Activated naive CD4-positive, alpha-beta T cell treated with anti-CD3 and anti-CD28 coated beads for 36 hours (primary cell): Measurements from ENCODE around the gene HAS3. TPM values are rescaled to one million over a fixed set of nuclear protein-coding genes. Genes with fewer than 3 reads are reported as not detected.

Source experiments
- CTCF ChIA-PET: fragments of 350-600 bp; sonication (Branson Sonifier 250); formaldehyde crosslinking; loops from one replicate; lab custom pipeline; 2021; ENCODE audit warnings: antibody characterized with exemption; lab: Charles Lee
- DNase-seq: peaks from one replicate; pipeline ENCODE4 v3.0.0-alpha.2; 2020
- H3K27ac Mint-ChIP-seq: one replicate; pipeline ENCODE4 v1.8.0; 2021; ENCODE audit warnings: mild to moderate bottlenecking, mixed read lengths
- H3K27me3 Mint-ChIP-seq: one replicate; pipeline ENCODE4 v1.8.0; 2021; ENCODE audit warnings: low read depth, mixed read lengths
- H3K36me3 Mint-ChIP-seq: one replicate; pipeline ENCODE4 v1.8.0; 2021; ENCODE audit warnings: low read depth, mixed read lengths
- H3K4me1 Mint-ChIP-seq: one replicate; pipeline ENCODE4 v1.8.0; 2021; ENCODE audit warnings: low read depth, mixed read lengths
- H3K4me3 Mint-ChIP-seq: one replicate; pipeline ENCODE4 v1.8.0; 2021; ENCODE audit warnings: mild to moderate bottlenecking, moderate library complexity, mixed read lengths
- H3K9me3 Mint-ChIP-seq: one replicate; pipeline ENCODE4 v1.8.0; 2021; ENCODE audit warnings: mixed read lengths
- intact Hi-C: fragments of 100-400 bp; cut with micrococcal nuclease; formaldehyde crosslinking; loops from one replicate; pipeline ENCODE4 v1.15.1; 2023
- total RNA-seq, 2 experiments: library from RNA; stranded (reverse); gene quantifications; one replicate each; pipeline ENCODE4 v1.2.3, GENCODE V29; 2021

Gene HAS3
- total RNA-seq, 2 experiments from 2014 or later: 0.20 to 0.31 TPM

DNA sequence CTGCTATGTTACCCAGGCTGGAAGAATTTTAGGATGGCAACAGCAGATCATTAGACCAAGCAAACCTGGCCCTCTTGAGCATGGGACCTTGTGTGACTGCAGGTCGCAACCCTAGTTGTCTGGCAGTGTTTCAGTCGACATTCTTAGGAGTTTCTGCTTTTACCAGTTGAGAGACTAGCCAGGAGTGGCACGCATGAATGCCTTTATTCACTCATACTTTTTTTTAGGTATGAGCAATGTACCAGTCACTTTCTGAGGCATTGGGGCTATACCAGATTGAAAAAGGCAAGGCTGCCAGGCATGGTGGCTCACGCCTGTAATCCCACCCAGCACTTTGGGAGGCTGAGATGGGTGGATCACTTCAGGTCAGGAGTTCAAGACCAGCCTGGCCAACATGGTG, 28.2 kb upstream of the HAS3 start:
- no peaks in the 10 kb centered on the region for H3K9me3 Mint-ChIP-seq
- H3K27ac Mint-ChIP-seq: no peak overlapping the region
- CTCF ChIA-PET: interaction anchor here (1.0 kb wide), 1 partner anchor 397 kb away, joined by 3 read pairs; no protein-coding TSS in a partner anchor
- no peaks in the 10 kb centered on the region for H3K27me3 Mint-ChIP-seq
- no peak overlapping the region for H3K4me3 Mint-ChIP-seq
- intact Hi-C loops: no loop called here
- no peaks in the 10 kb centered on the region for H3K4me1 Mint-ChIP-seq
- DNase-seq: no peak
- no peaks in the 10 kb centered on the region for H3K36me3 Mint-ChIP-seq

DNA sequence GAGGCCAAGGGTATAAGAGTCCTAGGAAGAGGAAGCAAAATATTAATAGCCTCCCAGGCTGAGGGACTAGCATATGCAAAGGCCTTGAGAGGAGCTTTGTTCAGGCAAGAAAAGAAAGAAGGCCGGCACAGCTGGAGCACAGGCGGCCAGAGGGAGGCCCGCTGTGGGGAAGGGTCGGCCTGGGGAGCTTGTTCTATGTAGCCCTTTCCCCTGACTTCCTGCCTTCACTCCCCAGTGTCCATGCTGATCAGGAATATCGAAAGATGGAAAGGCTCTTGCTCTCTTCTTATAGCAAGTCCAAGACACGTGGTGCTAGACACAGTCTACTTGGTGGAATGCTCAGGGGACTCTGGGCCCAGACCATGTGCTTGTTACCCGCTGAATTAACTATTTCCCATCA, 27.4 kb upstream of the HAS3 start:
- intact Hi-C loops: no loop called here
- CTCF ChIA-PET: interaction anchor here (0.9 to 1.0 kb wide), 2 partner anchors 376 to 398 kb away, joined by 3 read pairs; no protein-coding TSS in a partner anchor
- Mint-ChIP-seq H3K27ac (no peak overlapping the region), H3K36me3 (no peaks in the 10 kb centered on the region), H3K4me3 (no peak overlapping the region), H3K4me1 (no peaks in the 10 kb centered on the region), H3K27me3 (no peaks in the 10 kb centered on the region), H3K9me3 (no peaks in the 10 kb centered on the region)
- no peak for DNase-seq

DNA sequence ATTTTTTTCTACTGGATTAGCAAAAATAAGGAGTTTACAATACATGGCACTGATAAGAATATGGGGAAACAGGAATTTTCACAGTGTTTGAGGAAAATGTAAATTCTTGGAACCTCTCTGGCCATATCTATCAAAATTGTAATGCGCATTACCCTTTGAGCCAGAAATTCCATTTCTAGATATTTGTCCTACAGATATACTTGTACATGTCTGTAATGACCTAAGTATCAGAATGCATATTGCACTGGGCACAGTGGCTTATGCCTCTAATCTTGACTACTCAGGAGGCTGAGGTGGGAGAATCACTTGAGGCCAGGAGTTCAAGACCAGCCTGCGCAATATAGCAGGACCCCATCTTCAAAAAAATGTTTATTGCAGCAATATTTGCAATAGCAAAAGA, 25.8 kb upstream of the HAS3 start:
- DNase-seq: no peak
- no peaks in the 10 kb centered on the region for H3K4me1 Mint-ChIP-seq

DNA sequence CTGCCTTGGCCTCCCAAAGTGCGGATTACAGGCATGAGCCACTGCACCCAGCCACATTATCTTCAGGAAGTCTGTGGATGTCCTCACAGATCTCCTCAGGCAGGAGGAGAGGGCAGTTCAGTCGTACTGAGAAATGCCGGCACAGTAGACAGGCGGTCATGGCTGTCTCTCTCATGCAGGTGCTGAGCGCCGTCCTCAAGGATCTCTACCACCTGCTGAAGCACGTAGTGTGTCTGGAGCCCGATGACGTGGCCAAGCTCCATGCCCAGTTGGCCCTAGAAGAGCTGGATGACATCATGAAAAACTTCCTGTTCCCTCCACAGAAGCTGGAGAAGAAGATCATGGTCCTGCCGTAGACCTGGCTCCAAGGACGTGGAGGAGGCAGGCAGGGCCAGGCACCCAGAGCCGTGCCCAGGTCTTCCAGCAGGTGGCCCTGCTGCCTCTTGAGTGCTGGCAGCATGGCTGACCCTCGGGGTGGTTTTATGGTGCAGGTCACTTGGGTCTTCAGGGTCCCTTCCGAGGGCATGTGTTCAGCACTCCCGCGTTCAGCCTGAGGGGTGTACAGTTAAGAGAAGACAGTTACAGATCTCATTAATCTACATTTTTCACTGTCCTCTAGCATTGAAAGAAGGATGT, 22.0 kb upstream of the HAS3 start:
- intact Hi-C loops: no loop called here
- Mint-ChIP-seq H3K4me1 (no peaks in the 10 kb centered on the region), H3K27ac (no peak overlapping the region), H3K36me3 (peaks cover 2% of the 10 kb centered on the region), H3K4me3 (no peak overlapping the region), H3K27me3 (no peaks in the 10 kb centered on the region), H3K9me3 (no peaks in the 10 kb centered on the region)
- CTCF ChIA-PET: no interaction called here
- no peak for DNase-seq

More for the DNA sequence above, 25.8 kb upstream of the HAS3 start:
- H3K27me3 Mint-ChIP-seq: no peaks in the 10 kb centered on the region
- no peaks in the 10 kb centered on the region for H3K36me3 Mint-ChIP-seq
- intact Hi-C loops: no loop called here
- H3K27ac Mint-ChIP-seq: no peak overlapping the region
- H3K4me3 Mint-ChIP-seq: no peak overlapping the region
- no peaks in the 10 kb centered on the region for H3K9me3 Mint-ChIP-seq
- CTCF ChIA-PET: no interaction called here

DNA sequence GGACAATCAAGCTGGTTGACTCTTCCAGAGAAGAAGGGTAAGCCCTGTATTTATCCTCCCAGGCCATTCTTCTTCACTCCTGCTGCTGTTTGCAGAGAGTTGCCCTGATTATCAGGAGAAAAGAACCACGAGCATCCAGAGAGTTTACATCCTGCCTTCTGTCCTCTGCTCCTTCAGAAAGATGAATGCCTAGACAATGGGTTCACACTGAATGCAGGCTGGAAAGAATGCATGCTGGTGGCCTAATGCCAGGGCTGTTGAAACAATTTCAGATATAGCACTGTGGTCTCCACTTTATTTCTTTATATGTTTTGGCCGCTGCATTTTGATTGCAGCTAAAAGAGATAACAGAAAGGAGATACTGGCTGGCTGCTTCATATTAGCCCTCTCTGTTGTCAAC, 21.2 kb upstream of the HAS3 start:
- Mint-ChIP-seq H3K4me3 (no peak overlapping the region), H3K27me3 (no peaks in the 10 kb centered on the region), H3K4me1 (peaks cover 4% of the 10 kb centered on the region), H3K36me3 (peaks cover 2% of the 10 kb centered on the region), H3K9me3 (no peaks in the 10 kb centered on the region), H3K27ac (no peak overlapping the region)
- CTCF ChIA-PET: interaction anchor here (1.3 kb wide), 1 partner anchor 40 kb away, joined by 7 read pairs; no protein-coding TSS in a partner anchor
- DNase-seq: no peak
- intact Hi-C loops: no loop called here

DNA sequence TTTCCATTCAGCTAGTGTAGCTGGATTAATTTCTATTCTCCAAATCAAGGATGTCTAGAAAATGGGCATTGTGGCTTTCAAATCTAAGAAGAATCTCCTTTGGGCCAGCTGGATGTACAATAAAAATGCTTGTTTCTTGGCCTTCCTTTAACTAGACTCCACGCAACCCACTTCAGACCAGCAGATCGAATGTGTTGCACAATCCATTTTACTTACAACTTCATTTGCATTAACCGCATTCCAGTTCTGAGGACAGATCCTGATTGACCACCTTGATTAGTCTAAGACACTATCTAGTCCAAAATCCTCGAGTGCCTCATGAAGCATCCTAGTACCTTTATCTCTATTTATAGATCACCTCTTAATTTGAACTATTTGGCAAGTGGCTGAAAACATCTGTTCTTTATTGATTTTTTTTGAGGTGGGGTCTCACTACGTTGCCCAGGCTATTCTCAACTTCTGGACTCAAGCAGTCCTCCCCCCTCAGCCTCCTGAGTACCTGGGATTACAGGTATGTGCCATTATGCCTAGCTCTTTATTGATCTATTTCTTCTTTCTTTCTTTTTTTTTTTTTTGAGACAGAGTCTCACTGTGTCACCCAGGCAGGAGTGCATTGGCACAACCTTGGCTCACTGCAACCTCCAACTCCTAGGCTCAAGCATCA, 20.3 kb upstream of the HAS3 start:
- no peaks in the 10 kb centered on the region for H3K9me3 Mint-ChIP-seq
- DNase-seq: no peak
- H3K4me1 Mint-ChIP-seq: peaks cover 7% of the 10 kb centered on the region
- no peak overlapping the region for H3K4me3 Mint-ChIP-seq
- no peak overlapping the region for H3K27ac Mint-ChIP-seq
- H3K36me3 Mint-ChIP-seq: peaks cover 2% of the 10 kb centered on the region
- no peaks in the 10 kb centered on the region for H3K27me3 Mint-ChIP-seq
- CTCF ChIA-PET: interaction anchor here (0.5 to 1.3 kb wide), 2 partner anchors 31 to 39 kb away, joined by 3 to 7 read pairs; no protein-coding TSS in a partner anchor
- intact Hi-C loops: no loop called here

DNA sequence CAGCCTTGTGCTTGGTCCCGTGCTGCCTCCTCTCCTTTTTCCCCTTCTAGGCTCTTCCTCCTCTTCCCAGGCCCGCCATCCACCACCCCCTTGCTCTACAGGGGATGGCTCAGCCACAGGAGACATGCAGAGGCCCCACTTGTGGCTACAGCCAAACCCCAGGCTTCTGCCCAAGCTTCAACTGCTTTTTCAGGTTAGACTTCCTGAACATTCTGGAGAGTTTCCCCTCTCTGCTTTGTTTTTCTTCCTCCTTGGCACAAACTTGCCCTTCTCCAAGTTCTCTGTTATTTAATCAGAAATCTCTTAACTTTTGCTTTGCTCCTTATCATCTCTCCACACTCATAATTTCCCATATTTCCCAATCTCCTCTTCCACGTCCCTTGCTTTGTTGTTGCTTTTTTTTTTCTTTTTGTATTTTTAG, 18.3 kb upstream of the HAS3 start:
- no peak overlapping the region for H3K27ac Mint-ChIP-seq
- no peaks in the 10 kb centered on the region for H3K9me3 Mint-ChIP-seq
- DNase-seq: no peak
- intact Hi-C loops: no loop called here
- no peak overlapping the region for H3K4me3 Mint-ChIP-seq
- H3K36me3 Mint-ChIP-seq: peaks cover 2% of the 10 kb centered on the region
- CTCF ChIA-PET: no interaction called here
- no peaks in the 10 kb centered on the region for H3K27me3 Mint-ChIP-seq
- H3K4me1 Mint-ChIP-seq: peaks cover 7% of the 10 kb centered on the region

DNA sequence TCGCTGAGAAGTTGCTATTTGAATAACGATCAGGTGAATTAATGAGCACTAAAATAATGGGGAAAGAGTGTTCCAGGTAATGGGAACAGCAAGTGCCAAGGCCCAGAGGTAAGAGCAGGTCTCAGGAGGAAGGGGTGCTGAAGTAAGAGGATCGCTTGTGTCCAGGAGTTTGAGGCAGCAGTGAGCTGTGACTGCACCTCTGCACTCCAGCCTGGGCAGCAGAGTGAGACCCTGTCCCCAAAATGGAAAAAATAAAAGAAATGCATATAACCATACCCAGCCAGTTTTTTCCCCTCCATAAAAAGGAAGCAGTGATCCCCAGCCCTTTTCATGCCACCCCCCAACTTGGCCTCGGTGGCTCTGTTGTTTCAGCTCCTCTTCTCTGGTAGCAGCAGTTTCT, 16.8 kb upstream of the HAS3 start:
- DNase-seq: no peak
- H3K27ac Mint-ChIP-seq: peak overlapping the region; percentile 10
- H3K4me1 Mint-ChIP-seq: peaks cover 7% of the 10 kb centered on the region
- CTCF ChIA-PET: interaction anchor here (0.7 kb wide), 1 partner anchor 13 kb away, joined by 3 read pairs; no protein-coding TSS in a partner anchor
- no peak overlapping the region for H3K4me3 Mint-ChIP-seq
- H3K9me3 Mint-ChIP-seq: no peaks in the 10 kb centered on the region
- intact Hi-C loops: no loop called here
- no peaks in the 10 kb centered on the region for H3K27me3 Mint-ChIP-seq
- H3K36me3 Mint-ChIP-seq: peaks cover 2% of the 10 kb centered on the region

DNA sequence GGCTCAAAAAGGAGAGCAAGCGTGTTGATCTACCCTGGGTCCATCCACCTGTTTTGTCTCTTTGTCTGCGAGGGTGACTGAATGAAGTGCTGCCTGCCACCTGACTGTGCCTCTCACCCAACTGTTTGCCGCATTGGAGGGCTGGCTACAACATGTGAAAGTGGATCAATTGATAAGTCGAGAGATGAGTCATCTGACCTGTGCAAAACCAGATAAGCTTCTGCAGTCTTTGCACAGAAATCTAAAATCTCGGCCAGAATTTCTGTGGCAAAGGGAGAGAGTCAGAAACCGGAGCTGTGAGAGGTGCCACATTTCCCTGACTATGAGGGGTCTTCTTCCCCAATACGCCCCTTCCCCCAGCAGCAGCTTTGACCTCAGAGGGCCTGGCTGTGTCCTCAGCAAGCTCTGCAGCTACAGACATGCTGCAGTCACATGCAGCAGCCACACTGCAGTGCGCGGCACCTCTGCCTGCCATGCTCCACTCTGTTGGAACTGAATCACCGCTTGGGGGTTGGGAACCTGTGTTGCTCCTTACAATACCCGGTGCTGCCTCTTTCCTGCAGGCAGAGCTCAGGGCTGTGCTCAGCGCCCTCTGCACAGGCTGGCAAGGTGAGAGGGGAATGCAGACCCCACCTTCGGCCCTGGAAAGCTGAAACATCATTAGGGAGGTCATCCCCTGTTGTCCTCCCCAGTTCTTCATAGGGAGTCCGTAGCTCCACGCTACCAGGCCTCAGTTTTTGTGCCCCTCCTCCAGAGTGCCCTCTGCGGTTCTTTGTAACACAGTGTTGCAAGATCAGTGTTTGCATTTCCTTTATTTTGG, 16.2 kb upstream of the HAS3 start:
- no peak for DNase-seq
- Mint-ChIP-seq H3K27ac (peak overlapping the region; percentile 10), H3K4me1 (peaks cover 7% of the 10 kb centered on the region), H3K4me3 (no peak overlapping the region), H3K27me3 (no peaks in the 10 kb centered on the region), H3K9me3 (no peaks in the 10 kb centered on the region), H3K36me3 (peaks cover 2% of the 10 kb centered on the region)
- intact Hi-C loops: no loop called here
- CTCF ChIA-PET: interaction anchor here (0.7 kb wide), 1 partner anchor 14 kb away, joined by 3 read pairs; no protein-coding TSS in a partner anchor

DNA sequence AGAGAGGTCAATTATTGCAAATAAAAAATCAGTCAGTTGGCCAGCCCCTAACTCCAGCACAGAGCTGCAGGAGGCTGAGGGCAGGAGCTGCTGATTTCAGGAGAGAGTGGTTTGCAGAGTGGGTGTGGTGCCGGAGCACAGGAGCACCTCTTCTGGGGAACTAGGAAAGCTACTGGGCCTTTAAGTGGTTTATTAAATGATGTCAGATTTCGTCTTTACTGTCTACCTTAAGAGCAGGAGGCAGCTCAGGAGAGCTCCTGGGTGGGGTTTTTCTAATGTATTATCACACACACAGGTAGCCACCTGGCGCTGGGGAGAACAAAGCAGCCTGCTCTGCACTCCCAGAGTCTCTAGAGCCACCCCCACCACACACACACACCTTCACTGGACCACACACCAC, 11.5 kb upstream of the HAS3 start:
- H3K4me1 Mint-ChIP-seq: peaks cover 5% of the 10 kb centered on the region
- no peak overlapping the region for H3K4me3 Mint-ChIP-seq
- H3K36me3 Mint-ChIP-seq: no peaks in the 10 kb centered on the region
- intact Hi-C loops: no loop called here
- CTCF ChIA-PET: interaction anchor here (1.1 kb wide), 1 partner anchor 12 kb away, joined by 4 read pairs; the partner anchor contains the start of gene HAS3
- no peak overlapping the region for H3K27ac Mint-ChIP-seq
- no peaks in the 10 kb centered on the region for H3K27me3 Mint-ChIP-seq
- no peak for DNase-seq
- no peaks in the 10 kb centered on the region for H3K9me3 Mint-ChIP-seq

DNA sequence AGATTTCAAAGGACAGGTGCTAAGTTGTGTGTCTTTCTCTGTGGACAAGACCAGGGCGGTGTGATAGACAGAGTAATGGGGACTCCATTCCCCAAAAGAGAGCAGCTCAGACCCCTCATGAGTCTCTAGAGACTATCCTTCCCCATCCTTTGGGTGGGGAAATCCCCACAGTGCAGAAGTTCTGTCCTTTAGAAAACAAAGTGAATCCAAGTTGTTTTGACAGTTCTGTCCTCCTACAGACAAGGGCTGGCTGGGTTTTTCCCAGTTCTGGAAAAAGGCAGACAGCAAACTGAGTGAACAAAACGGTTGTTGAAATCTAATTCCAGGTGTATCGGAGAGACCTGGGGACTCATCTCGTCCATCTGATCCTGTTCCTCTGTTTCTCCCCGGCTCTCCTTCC, 11.0 kb upstream of the HAS3 start:
- intact Hi-C loops: no loop called here
- H3K9me3 Mint-ChIP-seq: no peaks in the 10 kb centered on the region
- peaks cover under 1% of the 10 kb centered on the region for H3K4me1 Mint-ChIP-seq
- no peaks in the 10 kb centered on the region for H3K27me3 Mint-ChIP-seq
- no peak overlapping the region for H3K27ac Mint-ChIP-seq
- H3K36me3 Mint-ChIP-seq: no peaks in the 10 kb centered on the region
- no peak for DNase-seq
- CTCF ChIA-PET: no interaction called here
- H3K4me3 Mint-ChIP-seq: no peak overlapping the region

DNA sequence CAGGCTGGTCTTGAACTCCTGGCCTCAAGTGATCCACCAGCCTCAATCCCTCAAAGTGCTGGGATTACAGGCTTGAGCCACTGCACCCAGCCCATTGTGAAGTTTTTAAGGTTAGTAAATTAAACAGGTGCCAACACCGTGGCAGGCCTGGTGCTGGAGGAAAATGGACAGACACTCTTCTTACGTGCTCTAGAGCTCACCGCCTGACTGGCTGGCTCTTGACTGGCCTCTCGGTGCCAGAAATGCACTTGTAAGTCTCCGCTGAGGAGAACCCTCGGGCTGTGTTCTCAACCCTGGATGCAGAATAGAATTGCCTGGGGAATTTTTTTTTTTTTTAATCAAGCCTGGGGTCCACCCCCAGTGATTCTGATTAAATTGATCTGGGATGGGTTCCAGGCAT, 10.3 kb upstream of the HAS3 start:
- CTCF ChIA-PET: no interaction called here
- Mint-ChIP-seq H3K9me3 (no peaks in the 10 kb centered on the region), H3K27me3 (no peaks in the 10 kb centered on the region), H3K36me3 (no peaks in the 10 kb centered on the region), H3K4me3 (no peak overlapping the region), H3K4me1 (no peaks in the 10 kb centered on the region), H3K27ac (no peak overlapping the region)
- no peak for DNase-seq
- intact Hi-C loops: no loop called here
